Measurements from ENCODE around the gene PSME4.

Gene PSME4

DNA sequence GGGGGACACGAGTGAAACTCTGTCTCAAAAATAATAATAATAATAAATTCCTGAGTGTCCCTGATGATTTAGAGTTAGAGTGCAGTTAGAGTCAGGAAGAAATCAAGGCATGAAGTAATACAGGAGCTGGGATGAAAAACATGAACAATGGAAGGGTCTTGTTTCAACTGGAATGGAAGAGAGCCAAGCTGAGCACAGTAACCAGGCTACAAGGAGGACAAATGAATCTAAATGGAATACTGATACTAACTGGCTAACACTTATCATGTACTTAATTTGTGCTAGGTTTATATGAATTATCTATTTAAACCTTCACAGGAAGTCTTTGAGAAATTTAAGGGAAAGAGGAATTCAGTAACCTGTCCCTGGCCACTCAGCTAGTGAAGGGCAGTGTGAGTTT lies 38.8 kb upstream of the PSME4 start:
- Histone ChIP-seq H3K4me2 (ENCODE audit: low read length) (no peak overlapping the region), H3K36me3 (ENCODE audit: control insufficient read depth, insufficient read depth, low read length) (no peaks in the 10 kb centered on the region), H3K27ac (ENCODE audit: low read depth, low read length) (no peak overlapping the region), H3K9ac (ENCODE audit: low read length) (no peak overlapping the region), H3K56ac (ENCODE audit: low read length) (no peak overlapping the region), H4K5ac (ENCODE audit: low read length) (no peak overlapping the region), H3K79me1 (ENCODE audit: low read length) (no peaks in the 10 kb centered on the region), H3K23ac (ENCODE audit: low read length) (no peak overlapping the region), H2BK15ac (replicated peaks; ENCODE audit: low read depth) (no peak overlapping the region), H3K79me2 (ENCODE audit: control insufficient read depth, insufficient read depth, low read length) (no peaks in the 10 kb centered on the region), H4K8ac (ENCODE audit: low read depth, low read length) (no peak overlapping the region), H3K18ac (ENCODE audit: low read length) (no peak overlapping the region), H2BK120ac (ENCODE audit: low read depth, low read length) (no peak overlapping the region), H3K4me3 (ENCODE audit: low read length) (no peak overlapping the region), H2BK5ac (ENCODE audit: low read length) (no peak overlapping the region), H3K27me3 (ENCODE audit: insufficient read depth, low read length, poor library complexity) (no peaks in the 10 kb centered on the region), H3K4me1 (ENCODE audit: control insufficient read depth, low read depth, low read length) (no peaks in the 10 kb centered on the region), H2AK5ac (ENCODE audit: low read length) (no peak overlapping the region), H3K4ac (ENCODE audit: low read depth, low read length) (no peak overlapping the region)
- no peak for DNase-seq
- WGBS (ENCODE audit: extremely low coverage, insufficient coverage, low lambda C conversion rate): no CpG with 5 or more reads among the region's 1 CpG

GRCh38 chr2:54008439-54008838 lies 37.6 kb upstream of the PSME4 start:
- no peaks in the 10 kb centered on the region for H3K79me1 ChIP-seq (ENCODE audit: low read length)
- no peaks in the 10 kb centered on the region for H3K79me2 ChIP-seq (ENCODE audit: control insufficient read depth, insufficient read depth, low read length)
- no peak overlapping the region for H2BK120ac ChIP-seq (ENCODE audit: low read depth, low read length)
- H3K36me3 ChIP-seq (ENCODE audit: control insufficient read depth, insufficient read depth, low read length): no peaks in the 10 kb centered on the region
- DNase-seq: no peak
- H3K9ac ChIP-seq (ENCODE audit: low read length): no peak overlapping the region
- no peak overlapping the region for H4K5ac ChIP-seq (ENCODE audit: low read length)
- no CpG with 5 or more reads among the region's 2 CpGs for WGBS (ENCODE audit: extremely low coverage, insufficient coverage, low lambda C conversion rate)
- no peak overlapping the region for H3K27ac ChIP-seq (ENCODE audit: low read depth, low read length)
- H3K4me2 ChIP-seq (ENCODE audit: low read length): no peak overlapping the region
- no peak overlapping the region for H2BK15ac ChIP-seq (replicated peaks; ENCODE audit: low read depth)
- no peak overlapping the region for H2AK5ac ChIP-seq (ENCODE audit: low read length)
- H3K4me1 ChIP-seq (ENCODE audit: control insufficient read depth, low read depth, low read length): no peaks in the 10 kb centered on the region
- no peak overlapping the region for H2BK5ac ChIP-seq (ENCODE audit: low read length)
- no peak overlapping the region for H3K4me3 ChIP-seq (ENCODE audit: low read length)
- H3K23ac ChIP-seq (ENCODE audit: low read length): no peak overlapping the region
- H3K56ac ChIP-seq (ENCODE audit: low read length): no peak overlapping the region
- H3K4ac ChIP-seq (ENCODE audit: low read depth, low read length): no peak overlapping the region
- H3K18ac ChIP-seq (ENCODE audit: low read length): no peak overlapping the region
- no peaks in the 10 kb centered on the region for H3K27me3 ChIP-seq (ENCODE audit: insufficient read depth, low read length, poor library complexity)
- H4K8ac ChIP-seq (ENCODE audit: low read depth, low read length): no peak overlapping the region

GRCh38 chr2:54000524-54000923 lies 29.7 kb upstream of the PSME4 start:
- no CpG with 5 or more reads among the region's 3 CpGs for WGBS (ENCODE audit: extremely low coverage, insufficient coverage, low lambda C conversion rate)
- no peaks in the 10 kb centered on the region for H3K79me2 ChIP-seq (ENCODE audit: control insufficient read depth, insufficient read depth, low read length)
- no peak overlapping the region for H2BK120ac ChIP-seq (ENCODE audit: low read depth, low read length)
- H3K56ac ChIP-seq (ENCODE audit: low read length): no peak overlapping the region
- H3K4me2 ChIP-seq (ENCODE audit: low read length): no peak overlapping the region
- H3K9ac ChIP-seq (ENCODE audit: low read length): no peak overlapping the region
- no peak overlapping the region for H3K18ac ChIP-seq (ENCODE audit: low read length)
- no peak for DNase-seq
- H3K4ac ChIP-seq (ENCODE audit: low read depth, low read length): no peak overlapping the region
- no peaks in the 10 kb centered on the region for H3K36me3 ChIP-seq (ENCODE audit: control insufficient read depth, insufficient read depth, low read length)
- H2BK5ac ChIP-seq (ENCODE audit: low read length): no peak overlapping the region
- no peaks in the 10 kb centered on the region for H3K4me1 ChIP-seq (ENCODE audit: control insufficient read depth, low read depth, low read length)
- no peak overlapping the region for H3K23ac ChIP-seq (ENCODE audit: low read length)
- H3K27me3 ChIP-seq (ENCODE audit: insufficient read depth, low read length, poor library complexity): no peaks in the 10 kb centered on the region
- H4K5ac ChIP-seq (ENCODE audit: low read length): no peak overlapping the region
- H4K8ac ChIP-seq (ENCODE audit: low read depth, low read length): no peak overlapping the region
- H3K27ac ChIP-seq (ENCODE audit: low read depth, low read length): no peak overlapping the region
- no peak overlapping the region for H3K4me3 ChIP-seq (ENCODE audit: low read length)
- H2AK5ac ChIP-seq (ENCODE audit: low read length): no peak overlapping the region
- no peak overlapping the region for H2BK15ac ChIP-seq (replicated peaks; ENCODE audit: low read depth)
- no peaks in the 10 kb centered on the region for H3K79me1 ChIP-seq (ENCODE audit: low read length)

GRCh38 chr2:54000122-54000521 lies 29.3 kb upstream of the PSME4 start:
- Histone ChIP-seq H3K18ac (ENCODE audit: low read length) (no peak overlapping the region), H2BK15ac (replicated peaks; ENCODE audit: low read depth) (no peak overlapping the region), H3K4ac (ENCODE audit: low read depth, low read length) (no peak overlapping the region), H2BK120ac (ENCODE audit: low read depth, low read length) (no peak overlapping the region), H3K23ac (ENCODE audit: low read length) (no peak overlapping the region), H3K56ac (ENCODE audit: low read length) (no peak overlapping the region), H3K27ac (ENCODE audit: low read depth, low read length) (no peak overlapping the region), H3K9ac (ENCODE audit: low read length) (no peak overlapping the region), H3K79me1 (ENCODE audit: low read length) (no peaks in the 10 kb centered on the region), H3K4me2 (ENCODE audit: low read length) (no peak overlapping the region), H3K4me3 (ENCODE audit: low read length) (no peak overlapping the region), H2BK5ac (ENCODE audit: low read length) (no peak overlapping the region), H4K5ac (ENCODE audit: low read length) (no peak overlapping the region), H3K27me3 (ENCODE audit: insufficient read depth, low read length, poor library complexity) (no peaks in the 10 kb centered on the region), H3K4me1 (ENCODE audit: control insufficient read depth, low read depth, low read length) (no peaks in the 10 kb centered on the region), H3K36me3 (ENCODE audit: control insufficient read depth, insufficient read depth, low read length) (no peaks in the 10 kb centered on the region), H2AK5ac (ENCODE audit: low read length) (no peak overlapping the region), H3K79me2 (ENCODE audit: control insufficient read depth, insufficient read depth, low read length) (no peaks in the 10 kb centered on the region), H4K8ac (ENCODE audit: low read depth, low read length) (no peak overlapping the region)
- DNase-seq: peak; percentile 40
- WGBS (ENCODE audit: extremely low coverage, insufficient coverage, low lambda C conversion rate): no CpG with 5 or more reads among the region's 1 CpG

- Histone ChIP-seq H3K23ac (ENCODE audit: low read length) (no peak overlapping the region), H2BK120ac (ENCODE audit: low read depth, low read length) (no peak overlapping the region), H2AK5ac (ENCODE audit: low read length) (no peak overlapping the region), H3K4ac (ENCODE audit: low read depth, low read length) (no peak overlapping the region), H3K27ac (ENCODE audit: low read depth, low read length) (no peak overlapping the region), H3K27me3 (ENCODE audit: insufficient read depth, low read length, poor library complexity) (no peaks in the 10 kb centered on the region), H3K36me3 (ENCODE audit: control insufficient read depth, insufficient read depth, low read length) (no peaks in the 10 kb centered on the region), H3K4me1 (ENCODE audit: control insufficient read depth, low read depth, low read length) (no peaks in the 10 kb centered on the region), H3K79me1 (ENCODE audit: low read length) (no peaks in the 10 kb centered on the region), H4K5ac (ENCODE audit: low read length) (no peak overlapping the region), H2BK5ac (ENCODE audit: low read length) (no peak overlapping the region), H3K4me3 (ENCODE audit: low read length) (no peak overlapping the region), H3K9ac (ENCODE audit: low read length) (no peak overlapping the region), H3K18ac (ENCODE audit: low read length) (no peak overlapping the region), H3K56ac (ENCODE audit: low read length) (no peak overlapping the region), H3K79me2 (ENCODE audit: control insufficient read depth, insufficient read depth, low read length) (no peaks in the 10 kb centered on the region), H3K4me2 (ENCODE audit: low read length) (no peak overlapping the region), H2BK15ac (replicated peaks; ENCODE audit: low read depth) (no peak overlapping the region), H4K8ac (ENCODE audit: low read depth, low read length) (no peak overlapping the region)
- no peak for DNase-seq
- no CpG with 5 or more reads among the region's 3 CpGs for WGBS (ENCODE audit: extremely low coverage, insufficient coverage, low lambda C conversion rate)
Measured at GRCh38 chr2:53998834-53999233, 28.0 kb upstream of the PSME4 start.
